Calu3 (cell line): ENCODE data around the gene TNP1. TPM values are rescaled to one million over a fixed set of nuclear protein-coding genes. Genes with fewer than 3 reads are reported as not detected.

Source experiments
- BruUV-seq: library from RNA; stranded (reverse); fragments of 400-500 nt; replicated peaks from 2 replicates; lab custom pipeline; 2021; lab: Mats Ljungman, UMichigan
- CTCF ChIA-PET: fragments of 300-600 bp; sonication (Branson Sonifier 250); formaldehyde crosslinking; loops from one replicate; lab custom pipeline; 2022; ENCODE audit warnings: antibody characterized with exemption; lab: Charles Lee
- DNase-seq: peaks from one replicate; pipeline ENCODE4 v3.0.0; 2022
- H3K27ac Mint-ChIP-seq: one replicate; pipeline ENCODE4 v1.8.0; 2022; ENCODE audit warnings: mixed read lengths; ENCODE audit not compliant: unreplicated experiment
- H3K27me3 Mint-ChIP-seq: one replicate; pipeline ENCODE4 v1.8.0; 2022; ENCODE audit warnings: mixed read lengths; ENCODE audit not compliant: unreplicated experiment
- H3K36me3 Mint-ChIP-seq: one replicate; pipeline ENCODE4 v1.8.0; 2022; ENCODE audit warnings: mild to moderate bottlenecking, moderate library complexity, mixed read lengths; ENCODE audit not compliant: insufficient read depth, unreplicated experiment
- H3K4me1 Mint-ChIP-seq: one replicate; pipeline ENCODE4 v1.8.0; 2022; ENCODE audit warnings: mild to moderate bottlenecking, low read depth, mixed read lengths; ENCODE audit not compliant: unreplicated experiment
- H3K4me3 Mint-ChIP-seq: one replicate; pipeline ENCODE4 v1.8.0; 2022; ENCODE audit warnings: mild to moderate bottlenecking, low read depth, moderate library complexity, mixed read lengths; ENCODE audit not compliant: unreplicated experiment
- H3K9me3 Mint-ChIP-seq: one replicate; pipeline ENCODE4 v1.8.0; 2022; ENCODE audit warnings: low read depth, mixed read lengths; ENCODE audit not compliant: unreplicated experiment
- intact Hi-C: fragments of 100-400 bp; cut with micrococcal nuclease; formaldehyde crosslinking; loops from one replicate; pipeline ENCODE4 v1.10.0; 2022; ENCODE audit not compliant: unreplicated experiment
- total RNA-seq: library from RNA; stranded (reverse); gene quantifications from 2 replicates; pipeline ENCODE4 v1.2.3, GENCODE V29; 2022
- TF ChIP-seq, protein P1 (sequence below): fragments of 200-600 bp; IDR thresholded peaks from one replicate; pipeline ENCODE4 v1.8.0; 2022; ENCODE audit warnings: antibody characterized with exemption; ENCODE audit not compliant: unreplicated experiment

Gene TNP1
- total RNA-seq, 1 experiment from 2014 or later, result not detected

DNA sequence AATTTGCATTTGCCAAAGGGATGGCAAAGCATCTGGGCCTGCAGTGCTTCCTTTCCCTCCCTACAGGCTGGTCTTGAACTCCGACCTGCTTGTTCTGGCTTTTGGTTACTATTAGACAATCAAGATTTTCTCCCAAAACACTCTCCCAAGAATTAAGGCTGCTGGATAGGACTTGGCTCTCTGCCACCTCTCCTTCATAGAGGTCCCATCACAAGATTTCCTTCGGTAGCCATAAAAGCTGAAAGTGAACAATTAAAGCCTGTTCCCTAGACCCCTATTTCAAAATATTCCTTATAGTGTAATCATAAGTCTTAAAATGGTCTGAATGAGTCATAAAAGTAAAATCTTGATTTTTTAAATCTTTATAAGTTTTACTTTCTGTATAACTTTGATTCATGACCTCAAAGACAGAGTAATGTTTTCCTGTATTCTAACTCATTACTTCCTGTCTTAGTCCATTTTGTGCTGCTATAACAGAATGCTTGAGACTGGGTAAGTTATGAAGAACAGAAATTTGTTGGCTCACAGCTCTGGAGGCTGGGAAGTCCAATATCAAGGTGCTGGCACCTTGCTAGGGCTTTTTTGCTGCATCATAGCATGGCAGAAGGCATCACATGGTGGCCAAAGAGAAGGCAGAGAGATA is 37.8 kb upstream of the TNP1 start:
- H3K27ac Mint-ChIP-seq, result no peak overlapping the region
- DNase-seq, result no peak
- peaks cover 8% of the 10 kb centered on the region for H3K4me1 Mint-ChIP-seq
- intact Hi-C loops, result no loop called here
- CTCF ChIA-PET, result no interaction called here
- no peaks in the 10 kb centered on the region for H3K36me3 Mint-ChIP-seq
- H3K27me3 Mint-ChIP-seq, result no peaks in the 10 kb centered on the region
- TF ChIP-seq, protein P1, sequence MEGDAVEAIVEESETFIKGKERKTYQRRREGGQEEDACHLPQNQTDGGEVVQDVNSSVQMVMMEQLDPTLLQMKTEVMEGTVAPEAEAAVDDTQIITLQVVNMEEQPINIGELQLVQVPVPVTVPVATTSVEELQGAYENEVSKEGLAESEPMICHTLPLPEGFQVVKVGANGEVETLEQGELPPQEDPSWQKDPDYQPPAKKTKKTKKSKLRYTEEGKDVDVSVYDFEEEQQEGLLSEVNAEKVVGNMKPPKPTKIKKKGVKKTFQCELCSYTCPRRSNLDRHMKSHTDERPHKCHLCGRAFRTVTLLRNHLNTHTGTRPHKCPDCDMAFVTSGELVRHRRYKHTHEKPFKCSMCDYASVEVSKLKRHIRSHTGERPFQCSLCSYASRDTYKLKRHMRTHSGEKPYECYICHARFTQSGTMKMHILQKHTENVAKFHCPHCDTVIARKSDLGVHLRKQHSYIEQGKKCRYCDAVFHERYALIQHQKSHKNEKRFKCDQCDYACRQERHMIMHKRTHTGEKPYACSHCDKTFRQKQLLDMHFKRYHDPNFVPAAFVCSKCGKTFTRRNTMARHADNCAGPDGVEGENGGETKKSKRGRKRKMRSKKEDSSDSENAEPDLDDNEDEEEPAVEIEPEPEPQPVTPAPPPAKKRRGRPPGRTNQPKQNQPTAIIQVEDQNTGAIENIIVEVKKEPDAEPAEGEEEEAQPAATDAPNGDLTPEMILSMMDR, result no peak
- no TSS peak for BruUV-seq
- H3K4me3 Mint-ChIP-seq, result no peak overlapping the region
- no peaks in the 10 kb centered on the region for H3K9me3 Mint-ChIP-seq

DNA sequence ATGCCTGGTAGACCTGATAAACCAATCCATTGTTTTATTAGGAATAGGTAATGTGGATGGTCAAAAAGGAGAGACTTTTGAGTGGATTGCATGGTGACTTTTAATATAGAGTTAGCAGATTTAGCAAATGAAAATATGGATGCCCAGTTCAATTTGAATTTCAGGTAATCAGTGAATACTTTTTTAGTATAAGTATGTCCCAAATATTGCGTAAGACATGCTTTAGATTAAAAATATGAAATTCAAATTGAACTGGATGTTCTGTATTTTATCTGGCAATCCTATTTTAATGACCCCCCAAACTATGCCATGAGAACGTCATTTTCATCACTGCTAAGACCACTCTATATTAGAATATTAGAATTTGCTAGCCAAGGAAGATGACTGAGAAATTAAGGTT is 30.3 kb upstream of the TNP1 start:
- Mint-ChIP-seq H3K27ac (no peak overlapping the region), H3K9me3 (no peaks in the 10 kb centered on the region), H3K27me3 (peaks cover 27% of the 10 kb centered on the region), H3K36me3 (no peaks in the 10 kb centered on the region), H3K4me3 (no peak overlapping the region), H3K4me1 (no peaks in the 10 kb centered on the region)
- intact Hi-C loops, result no loop called here
- BruUV-seq, result no TSS peak
- no peak for DNase-seq
- CTCF ChIA-PET, result no interaction called here
- TF ChIP-seq, protein P1, result no peak

DNA sequence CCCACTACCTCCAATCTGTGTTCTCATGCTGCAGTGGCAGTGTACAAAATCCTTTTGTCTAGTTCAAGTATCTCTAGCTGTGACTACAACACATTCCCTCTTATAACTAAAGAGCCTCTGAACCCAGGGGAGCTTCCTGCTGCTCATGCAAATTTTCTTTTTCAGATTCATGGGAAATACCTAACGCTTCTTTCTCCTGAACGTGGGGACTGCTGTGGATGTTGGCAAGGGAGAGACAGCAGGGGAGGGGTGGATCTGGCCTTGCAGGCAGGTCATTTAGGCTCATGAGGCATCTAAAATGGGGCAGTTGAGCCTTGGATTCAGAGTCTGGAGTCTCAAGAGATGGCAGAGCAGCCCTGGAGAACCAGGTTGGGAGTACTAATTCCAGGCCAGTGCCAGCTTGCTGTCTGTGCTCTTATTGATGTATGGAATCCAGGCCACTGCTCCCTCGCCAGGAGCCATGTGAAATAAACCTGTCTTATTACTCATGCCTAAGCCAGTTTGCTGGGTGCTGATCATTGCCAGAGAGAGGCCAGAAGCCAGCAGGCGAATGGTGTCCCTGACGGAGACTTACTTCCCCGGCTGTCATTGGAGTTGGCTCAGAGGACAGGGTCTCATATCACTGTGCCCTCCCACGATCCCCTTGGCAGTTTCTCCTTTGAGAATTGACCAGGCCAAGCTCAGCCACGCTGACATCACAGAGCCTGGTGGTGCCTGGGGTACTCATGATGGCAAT is 29.2 kb upstream of the TNP1 start:
- BruUV-seq, result no TSS peak
- CTCF ChIA-PET, result no interaction called here
- Mint-ChIP-seq H3K4me1 (no peaks in the 10 kb centered on the region), H3K4me3 (no peak overlapping the region), H3K27me3 (peaks cover 27% of the 10 kb centered on the region), H3K27ac (no peak overlapping the region), H3K9me3 (peaks cover 3% of the 10 kb centered on the region), H3K36me3 (no peaks in the 10 kb centered on the region)
- TF ChIP-seq, protein P1, result no peak
- intact Hi-C loops, result no loop called here
- no peak for DNase-seq

DNA sequence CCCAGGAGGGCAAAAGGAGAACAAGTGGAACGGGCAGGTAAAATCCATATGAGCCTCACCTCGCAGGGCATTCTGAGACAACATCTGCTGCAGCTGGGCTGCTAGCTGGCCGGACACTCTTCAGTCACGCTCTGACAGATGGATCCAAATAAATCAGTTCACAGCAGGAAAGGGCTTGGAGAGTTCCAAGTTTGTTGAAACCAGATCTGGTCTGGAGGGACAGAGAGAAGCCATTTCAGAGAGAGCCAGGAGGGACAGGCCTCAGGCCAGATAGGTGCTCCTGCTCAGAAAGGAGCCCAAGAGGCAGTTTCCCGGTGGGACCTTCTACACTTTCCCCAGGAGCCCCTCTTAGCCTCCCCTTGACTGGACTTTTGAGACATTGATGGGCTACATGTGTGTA is 28.2 kb upstream of the TNP1 start:
- Mint-ChIP-seq H3K9me3 (peaks cover 3% of the 10 kb centered on the region), H3K27ac (no peak overlapping the region), H3K27me3 (peaks cover 27% of the 10 kb centered on the region), H3K4me1 (no peaks in the 10 kb centered on the region), H3K36me3 (no peaks in the 10 kb centered on the region), H3K4me3 (no peak overlapping the region)
- intact Hi-C loops, result no loop called here
- DNase-seq, result no peak
- no TSS peak for BruUV-seq
- TF ChIP-seq, protein P1, result no peak
- CTCF ChIA-PET, result no interaction called here
